GM23248 (cell line): ENCODE measurements around the gene TTC4.

ENCODE experiments used
- EZH2 ChIP-seq: fragments of 200-600 bp; sonication (generic); IDR thresholded peaks from 2 replicates; pipeline ENCODE4 v1.6.1; 2018; ENCODE audit warnings: antibody characterized with exemption, mild to moderate bottlenecking; ENCODE audit not compliant: insufficient read depth, poor library complexity, severe bottlenecking
- EZH2phosphoT487 ChIP-seq: fragments of 200-600 bp; sonication (generic); IDR thresholded peaks from 2 replicates; pipeline ENCODE4 v1.6.1; 2018; ENCODE audit warnings: antibody characterized with exemption, moderate library complexity, mild to moderate bottlenecking, low read depth; ENCODE audit not compliant: insufficient read depth

DNA sequence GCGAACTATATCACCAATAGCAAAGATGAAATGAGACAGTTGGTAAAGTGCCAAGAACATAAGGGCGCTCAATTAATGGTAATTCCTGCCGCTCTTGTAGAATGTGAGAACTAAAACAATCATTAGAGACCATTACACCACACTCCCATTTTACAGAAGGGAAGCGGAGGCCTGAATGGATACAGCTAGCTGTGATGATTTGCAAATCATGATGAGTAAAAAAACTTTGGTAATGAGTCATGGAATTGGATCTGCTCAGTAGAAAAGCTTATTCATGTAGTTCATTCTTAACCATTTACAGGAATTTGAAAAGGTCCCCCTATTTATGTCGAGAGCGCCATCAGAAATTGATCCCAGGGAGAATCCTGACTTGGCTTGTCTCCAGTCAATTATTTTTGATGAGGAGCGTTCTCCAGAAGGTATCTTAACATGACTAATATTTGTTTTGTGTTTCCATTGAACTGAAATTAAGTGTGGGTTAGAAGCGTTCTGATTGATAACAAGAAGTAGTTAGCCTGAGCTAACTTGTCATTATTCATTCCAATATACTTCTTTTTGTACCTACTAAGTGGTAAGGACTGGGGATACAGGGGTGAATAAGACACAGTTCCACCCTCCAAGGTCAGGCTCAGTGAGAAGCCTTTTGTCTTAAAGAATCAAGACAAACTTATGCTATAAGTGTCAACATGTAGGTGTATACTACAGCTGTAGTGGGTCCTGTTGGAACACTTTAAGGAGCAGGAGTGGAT is 812 bp downstream of the TTC4 start:
- TF ChIP-seq EZH2phosphoT487 (no peak), EZH2 (no peak)
